ENCODE measurements around the gene FNTB. TPM values are rescaled to one million over a fixed set of nuclear protein-coding genes. Genes with fewer than 3 reads are reported as not detected.

Gene FNTB
- total and polyA plus RNA-seq, 2 donors (not counting 3 experiments of a cell fraction or from before 2014, with no cell fraction given): 21.0 to 21.6 TPM

DNA sequence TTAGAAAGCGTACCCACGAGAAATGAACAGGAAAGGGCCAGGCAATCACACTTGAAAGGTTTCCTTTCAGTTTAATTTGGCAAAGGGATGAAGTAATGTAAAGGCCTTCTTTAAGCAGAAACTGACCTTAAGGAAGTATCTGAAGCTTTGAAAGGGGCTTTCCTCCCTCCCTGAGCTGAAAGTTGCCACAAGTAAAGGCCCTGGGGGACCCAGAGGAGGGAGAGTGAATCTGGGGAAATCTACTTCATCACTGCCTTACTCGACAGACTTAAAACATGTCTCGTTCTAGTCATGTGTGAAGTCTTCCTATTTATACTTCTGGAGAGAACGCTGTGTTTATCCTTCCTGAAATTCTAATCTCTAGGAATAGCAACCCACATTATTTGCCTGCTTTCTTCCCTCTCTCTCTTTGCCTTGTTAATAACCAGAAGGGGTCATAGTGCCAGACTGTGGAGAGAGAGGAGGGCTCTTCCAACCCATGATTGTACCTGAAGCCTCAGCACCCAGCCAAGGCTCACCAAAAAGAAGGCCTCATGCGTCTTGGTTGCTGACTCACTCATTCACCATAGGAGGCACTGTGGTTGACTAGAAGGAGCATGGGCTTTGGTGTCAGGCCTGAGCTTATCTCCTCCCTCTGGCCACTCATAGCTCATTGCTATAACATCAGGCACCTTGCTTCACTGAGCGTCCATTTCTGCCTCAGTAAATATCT, 33.9 kb upstream of the FNTB start:
- Histone ChIP-seq H3K9me1 (replicated peaks; ENCODE audit: control insufficient read depth, extremely low read depth, insufficient read depth, low read length) (no peaks in the 10 kb centered on the region), H3K4me2 (ENCODE audit: insufficient read depth, low read length) (no peak overlapping the region), H3K27me3 (ENCODE audit: control insufficient read depth in 2 of 2, insufficient read depth in 2 of 2, low read length in 2 of 2) (no peaks in the 10 kb centered on the region), H3K36me3 (ENCODE audit: control insufficient read depth in 2 of 2, extremely low read depth in 1 of 2, insufficient read depth in 2 of 2, low read length in 2 of 2) (peaks cover 0 to 23% of the 10 kb centered on the region in 2 experiments), H3K79me2 (ENCODE audit: control insufficient read depth, insufficient read depth, low read length) (no peaks in the 10 kb centered on the region), H3K4me1 (ENCODE audit: control insufficient read depth, extremely low read depth, insufficient read depth, low read length) (no peaks in the 10 kb centered on the region), H2AFZ (ENCODE audit: low read depth, low read length) (no peak overlapping the region), H3K4me3 (replicated peaks in 1 of 3; ENCODE audit: insufficient read depth in 1 of 3, low read depth in 1 of 3, low read length in 3 of 3) (no peak overlapping the region), H3K9me3 (replicated peaks; ENCODE audit: control insufficient read depth, insufficient read depth, low read length) (no peaks in the 10 kb centered on the region), H3K9ac (replicated peaks; ENCODE audit: extremely low read depth, insufficient read depth, low read length) (no peak overlapping the region), H3K27ac (ENCODE audit: insufficient read depth, low read depth, low read length) (no peak overlapping the region), H4K20me1 (replicated peaks; ENCODE audit: control insufficient read depth, extremely low read depth, insufficient read depth, low read length) (no peaks in the 10 kb centered on the region)
- ChIA-PET POLR2A (interaction anchor here (1.1 kb wide), 1 partner anchor 34 kb away, joined by 3 read pairs; no protein-coding TSS in a partner anchor), CTCF (interaction anchor here (1.2 to 1.6 kb wide), 4 partner anchors 13 to 67 kb away, joined by 3 to 6 read pairs (median 4); no protein-coding TSS in a partner anchor)
- FAIRE-seq (no peak), DNase-seq (ENCODE audit: low read depth, low spot score) (no peak)
- BruUV-seq (replicated peaks): no TSS peak
- dilution Hi-C loops (cut with MboI; ENCODE audit: extremely low pct_ligation_motif_present, low sequenced_read_pairs) (no loop called here), intact Hi-C loops (cut with micrococcal nuclease) (no loop called here)
- no peak for TF ChIP-seq FOS (IDR thresholded peaks at IDR 0.05; ENCODE audit: borderline replicate concordance, insufficient read depth, low read length)
- TF ChIP-seq POLR2A (IDR thresholded peaks at IDR 0.05; ENCODE audit: low read depth, low read length): no peak
- no peak for TF ChIP-seq MAX (IDR thresholded peaks at IDR 0.05; ENCODE audit: insufficient read depth, insufficient read length)
- TF ChIP-seq, protein P1, sequence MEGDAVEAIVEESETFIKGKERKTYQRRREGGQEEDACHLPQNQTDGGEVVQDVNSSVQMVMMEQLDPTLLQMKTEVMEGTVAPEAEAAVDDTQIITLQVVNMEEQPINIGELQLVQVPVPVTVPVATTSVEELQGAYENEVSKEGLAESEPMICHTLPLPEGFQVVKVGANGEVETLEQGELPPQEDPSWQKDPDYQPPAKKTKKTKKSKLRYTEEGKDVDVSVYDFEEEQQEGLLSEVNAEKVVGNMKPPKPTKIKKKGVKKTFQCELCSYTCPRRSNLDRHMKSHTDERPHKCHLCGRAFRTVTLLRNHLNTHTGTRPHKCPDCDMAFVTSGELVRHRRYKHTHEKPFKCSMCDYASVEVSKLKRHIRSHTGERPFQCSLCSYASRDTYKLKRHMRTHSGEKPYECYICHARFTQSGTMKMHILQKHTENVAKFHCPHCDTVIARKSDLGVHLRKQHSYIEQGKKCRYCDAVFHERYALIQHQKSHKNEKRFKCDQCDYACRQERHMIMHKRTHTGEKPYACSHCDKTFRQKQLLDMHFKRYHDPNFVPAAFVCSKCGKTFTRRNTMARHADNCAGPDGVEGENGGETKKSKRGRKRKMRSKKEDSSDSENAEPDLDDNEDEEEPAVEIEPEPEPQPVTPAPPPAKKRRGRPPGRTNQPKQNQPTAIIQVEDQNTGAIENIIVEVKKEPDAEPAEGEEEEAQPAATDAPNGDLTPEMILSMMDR (IDR thresholded peaks at IDR 0.05; ENCODE audit: extremely low read depth in 1 of 2, insufficient read depth in 1 of 2, low read depth in 1 of 2, low read length in 2 of 2): no peak
- TF ChIP-seq GATA2 (IDR thresholded peaks at IDR 0.05; ENCODE audit: insufficient read depth, insufficient read length, low read depth, low read length): no peak
- no peak for TF ChIP-seq POLR2AphosphoS5 (IDR thresholded peaks at IDR 0.05; ENCODE audit: insufficient read depth, low read depth, low read length)
- TF ChIP-seq MYC (IDR thresholded peaks at IDR 0.05; ENCODE audit: low read depth, low read length): no peak
- no peak for TF ChIP-seq EZH2 (IDR thresholded peaks at IDR 0.05; ENCODE audit: borderline replicate concordance, low read depth, low read length, severe bottlenecking)
- TF ChIP-seq JUN (IDR thresholded peaks at IDR 0.05; ENCODE audit: borderline replicate concordance, insufficient read depth, insufficient read length, low read depth): no peak

All from endothelial cell of umbilical vein (primary cell).